ENCODE results near the gene RANBP1. TPM values are rescaled to one million over a fixed set of nuclear protein-coding genes. Genes with fewer than 3 reads are reported as not detected.

RANBP1 gene
- total and polyA plus RNA-seq, 2 of the 4 experiments (the other 2 are of a cell fraction): 173 to 376 TPM

GRCh38 chr22:20142711-20143621 lies 27.1 kb downstream of the RANBP1 start (continued):
- TF ChIP-seq CHD1 (IDR thresholded peaks at IDR 0.05; ENCODE audit: low read depth, low read length) (no peak), RFX5 (IDR thresholded peaks at IDR 0.05; ENCODE audit: low read depth, low read length) (no peak), FOS (IDR thresholded peaks at IDR 0.05; ENCODE audit: low read depth, low read length) (no peak)

GRCh38 chr22:20143883-20144665 lies 28.2 kb downstream of the RANBP1 start:
- intact Hi-C loops (cut with micrococcal nuclease): no loop called here
- dilution Hi-C loops (cut with HindIII; ENCODE audit: low sequenced_read_pairs, unreplicated experiment): no loop called here
- no peak overlapping the region for H3K56ac ChIP-seq (ENCODE audit: extremely low read depth, insufficient read depth, low read length)
- DNase-seq: no peak
- no peak overlapping the region for H3K23ac ChIP-seq (ENCODE audit: low read depth, low read length)
- 93% methylated on average over 12 of the region's 19 CpGs; no CpG with 5 or more reads in 1 of the 2 experiments for WGBS, 2 experiments (ENCODE audit: extremely low coverage in 2 of 2, insufficient read length in 1 of 2)
- no peak for ATAC-seq (ENCODE audit: low read depth)
- no peak overlapping the region for H2AFZ ChIP-seq (replicated peaks; ENCODE audit: low read length, poor library complexity)
- H2AK9ac ChIP-seq (replicated peaks; ENCODE audit: low read depth, low read length, poor library complexity): no peak overlapping the region
- no peaks in the 10 kb centered on the region for H3K9me3 ChIP-seq (ENCODE audit: control insufficient read depth, insufficient read depth, low read length)
- no peak overlapping the region for H2BK15ac ChIP-seq (ENCODE audit: low read depth, low read length)
- H2AK5ac ChIP-seq (ENCODE audit: low read depth, low read length): no peak overlapping the region
- H3K4me1 ChIP-seq (ENCODE audit: control insufficient read depth, insufficient read depth, low read length): peaks cover 16% of the 10 kb centered on the region
- no TSS peak for BruUV-seq (replicated peaks)
- ChIA-PET POLR2A (ENCODE audit: unreplicated experiment) (no interaction called here), CTCF (no interaction called here)
- no peak overlapping the region for H4K8ac ChIP-seq (ENCODE audit: low read depth in 2 of 2, low read length in 2 of 2)
- no peak overlapping the region for H2BK5ac ChIP-seq (ENCODE audit: low read depth, low read length, poor library complexity, severe bottlenecking)
- no peak overlapping the region for H3K4ac ChIP-seq (ENCODE audit: low read depth, low read length)
- no peak overlapping the region for H2BK20ac ChIP-seq (ENCODE audit: low read depth, low read length)
- H2BK120ac ChIP-seq (ENCODE audit: low read depth, low read length): no peak overlapping the region
- in situ Hi-C loops (cut with MboI; ENCODE audit: low sequenced_read_pairs): no loop called here
- H3K9ac ChIP-seq (ENCODE audit: low read depth, low read length): no peak overlapping the region
- no peaks in the 10 kb centered on the region for H3K27me3 ChIP-seq (ENCODE audit: control insufficient read depth, insufficient read depth, low read length)
- no peak overlapping the region for H3K27ac ChIP-seq (ENCODE audit: insufficient read depth, low read length)
- peaks cover 9 to 44% of the 10 kb centered on the region in 2 experiments; a peak in 3 of 4 replicates for H3K79me1 ChIP-seq (ENCODE audit: low read depth in 1 of 2, low read length in 2 of 2)
- TF ChIP-seq POLR2A (IDR thresholded peaks at IDR 0.05; ENCODE audit: low read depth, low read length) (no peak), FOS (IDR thresholded peaks at IDR 0.05; ENCODE audit: low read depth, low read length) (no peak), CTCF (conservative IDR thresholded peaks at IDR 0.05; ENCODE audit: low read depth, low read length) (no peak), CEBPB (IDR thresholded peaks at IDR 0.05; ENCODE audit: low read depth, low read length) (no peak), NFE2L2 (IDR thresholded peaks at IDR 0.05; ENCODE audit: low read depth, low read length) (no peak)
- peaks cover 20% of the 10 kb centered on the region; the same call in 1 of the 2 replicates for H3K36me3 ChIP-seq (ENCODE audit: control insufficient read depth, insufficient read depth, low read length)
- H3K9me1 ChIP-seq (ENCODE audit: insufficient read depth, low read length): peaks cover 11% of the 10 kb centered on the region; the same call in 1 of the 2 replicates
- H4K20me1 ChIP-seq (ENCODE audit: insufficient read depth, low read length): peaks cover 26% of the 10 kb centered on the region
- no peak overlapping the region for H3K14ac ChIP-seq (replicated peaks; ENCODE audit: low read depth, low read length)
- no peak overlapping the region for H3K4me2 ChIP-seq (ENCODE audit: low read depth, low read length)
- H4K91ac ChIP-seq (ENCODE audit: insufficient read depth, low read depth, low read length): no peak overlapping the region
- H3K18ac ChIP-seq (ENCODE audit: low read depth, low read length): no peak overlapping the region
- no peak overlapping the region for H3K4me3 ChIP-seq (ENCODE audit: insufficient read depth, low read depth, low read length)
- no peak overlapping the region for H4K5ac ChIP-seq (ENCODE audit: low read depth, low read length)

All from IMR-90 (cell line).